ENCODE results near the gene FREM1. TPM values are rescaled to one million over a fixed set of nuclear protein-coding genes. Genes with fewer than 3 reads are reported as not detected.

Gene FREM1
- total and polyA plus RNA-seq, 2 of the 4 experiments (the other 2 are of a cell fraction), result under 0.01 TPM; not detected in 1

GRCh38 chr9:14756291-14756690 is 153.9 kb downstream of the FREM1 start:
- H4K20me1 ChIP-seq (ENCODE audit: insufficient read depth, low read length), result no peaks in the 10 kb centered on the region
- no peak overlapping the region for H2AK5ac ChIP-seq (ENCODE audit: low read depth, low read length)
- H2BK120ac ChIP-seq (ENCODE audit: low read depth, low read length), result no peak overlapping the region
- H3K18ac ChIP-seq (ENCODE audit: low read depth, low read length), result no peak overlapping the region
- H3K14ac ChIP-seq (replicated peaks; ENCODE audit: low read depth, low read length), result no peak overlapping the region
- H3K9me3 ChIP-seq (ENCODE audit: control insufficient read depth, insufficient read depth, low read length), result no peaks in the 10 kb centered on the region
- no peak for ATAC-seq (ENCODE audit: low read depth)
- H3K4me2 ChIP-seq (ENCODE audit: low read depth, low read length), result no peak overlapping the region
- POLR2A ChIA-PET (ENCODE audit: unreplicated experiment), result no interaction called here
- H3K4me3 ChIP-seq (ENCODE audit: insufficient read depth, low read depth, low read length), result no peak overlapping the region
- H2AFZ ChIP-seq (replicated peaks; ENCODE audit: low read length, poor library complexity), result no peak overlapping the region
- no peak for TF ChIP-seq NFE2L2 (IDR thresholded peaks at IDR 0.05; ENCODE audit: low read depth, low read length)
- no peak for TF ChIP-seq CHD1 (IDR thresholded peaks at IDR 0.05; ENCODE audit: low read depth, low read length)
- no peak for TF ChIP-seq POLR2A (IDR thresholded peaks at IDR 0.05; ENCODE audit: low read depth, low read length)
- no peak for TF ChIP-seq BHLHE40 (IDR thresholded peaks at IDR 0.05; ENCODE audit: low read depth, low read length)
- TF ChIP-seq RAD21 (IDR thresholded peaks at IDR 0.05; ENCODE audit: low read length), result no peak
- TF ChIP-seq SMC3 (IDR thresholded peaks at IDR 0.05; ENCODE audit: low read depth, low read length), result no peak
- no peak for TF ChIP-seq MAZ (IDR thresholded peaks at IDR 0.05; ENCODE audit: borderline replicate concordance, low read depth, low read length)
- no peak for TF ChIP-seq RCOR1 (IDR thresholded peaks at IDR 0.05; ENCODE audit: insufficient replicate concordance, low read length)
- no peak for TF ChIP-seq MAFK (IDR thresholded peaks at IDR 0.05; ENCODE audit: low read depth, low read length)
- no peak for TF ChIP-seq FOS (IDR thresholded peaks at IDR 0.05; ENCODE audit: low read depth, low read length)
- TF ChIP-seq ELK1 (IDR thresholded peaks at IDR 0.05; ENCODE audit: borderline replicate concordance, low read depth, low read length), result no peak
- no peak for TF ChIP-seq MXI1 (IDR thresholded peaks at IDR 0.05; ENCODE audit: borderline replicate concordance, low read depth, low read length)
- no peak for TF ChIP-seq CEBPB (IDR thresholded peaks at IDR 0.05; ENCODE audit: low read depth, low read length)
- TF ChIP-seq RFX5 (IDR thresholded peaks at IDR 0.05; ENCODE audit: low read depth, low read length), result no peak
- no peak overlapping the region for H3K4ac ChIP-seq (ENCODE audit: low read depth, low read length)
- no peaks in the 10 kb centered on the region for H3K36me3 ChIP-seq (ENCODE audit: control insufficient read depth, insufficient read depth, low read length)
- no peak overlapping the region for H3K9ac ChIP-seq (ENCODE audit: low read depth, low read length)
- H3K27ac ChIP-seq (ENCODE audit: insufficient read depth, low read length), result no peak overlapping the region
- H3K27me3 ChIP-seq (ENCODE audit: control insufficient read depth, insufficient read depth, low read length), result no peaks in the 10 kb centered on the region; the same call in none of the 2 replicates
- H4K91ac ChIP-seq (ENCODE audit: insufficient read depth, low read depth, low read length), result no peak overlapping the region
- no peak for DNase-seq
- WGBS, 2 experiments (ENCODE audit: extremely low coverage in 2 of 2, insufficient read length in 1 of 2), result no CpG with 5 or more reads among the region's 1 CpG
- no peak overlapping the region for H4K8ac ChIP-seq (ENCODE audit: low read depth in 2 of 2, low read length in 2 of 2)
- H3K79me1 ChIP-seq (ENCODE audit: low read depth in 1 of 2, low read length in 2 of 2), result no peaks in the 10 kb centered on the region
- no peaks in the 10 kb centered on the region for H3K4me1 ChIP-seq (ENCODE audit: control insufficient read depth, insufficient read depth, low read length)
- no peaks in the 10 kb centered on the region for H3K9me1 ChIP-seq (ENCODE audit: insufficient read depth, low read length)
- dilution Hi-C loops (cut with HindIII; ENCODE audit: low sequenced_read_pairs, unreplicated experiment), result no loop called here
- CTCF ChIA-PET, result no interaction called here
- BruUV-seq (replicated peaks), result no TSS peak
- no peak overlapping the region for H2BK15ac ChIP-seq (ENCODE audit: low read depth, low read length)
- H4K5ac ChIP-seq (ENCODE audit: low read depth, low read length), result no peak overlapping the region
- no peak overlapping the region for H3K23ac ChIP-seq (ENCODE audit: low read depth, low read length)
- H2BK5ac ChIP-seq (ENCODE audit: low read depth, low read length, poor library complexity, severe bottlenecking), result no peak overlapping the region
- in situ Hi-C loops (cut with MboI; ENCODE audit: low sequenced_read_pairs), result no loop called here
- intact Hi-C loops (cut with micrococcal nuclease), result no loop called here
- H3K56ac ChIP-seq (ENCODE audit: extremely low read depth, insufficient read depth, low read length), result no peak overlapping the region
- no peak overlapping the region for H2AK9ac ChIP-seq (replicated peaks; ENCODE audit: low read depth, low read length, poor library complexity)
- H2BK20ac ChIP-seq (ENCODE audit: low read depth, low read length), result no peak overlapping the region

Measured in IMR-90 (cell line).